ENCODE data around the gene NIP7. TPM values are rescaled to one million over a fixed set of nuclear protein-coding genes. Genes with fewer than 3 reads are reported as not detected.

Gene NIP7
- total and polyA plus RNA-seq, 9 of the 15 experiments (the other 6 are each of a cell fraction or from before 2014, with no cell fraction given): 28.9 to 85.5 (median 72.5) TPM

- TF ChIP-seq TCF7L2 (IDR thresholded peaks at IDR 0.05; ENCODE audit: low read depth, low read length) (no peak), XRCC3 (IDR thresholded peaks at IDR 0.05) (no peak), MAZ (CRISPR knock-in tag; conservative IDR thresholded peaks at IDR 0.05 in 1 of 2, IDR thresholded peaks at IDR 0.05 in 1 of 2) (peak in 1 of 2 experiments; percentile 76; a peak in 2 of 4 replicates), GTF2B (IDR thresholded peaks at IDR 0.05; ENCODE audit: extremely low read depth, insufficient read length) (peak; percentile 38), ZNF586 (CRISPR knock-in tag; conservative IDR thresholded peaks at IDR 0.05) (no peak), ZNF639 (CRISPR knock-in tag; conservative IDR thresholded peaks at IDR 0.05 in 1 of 2, IDR thresholded peaks at IDR 0.05 in 1 of 2) (peak in 1 of 2 experiments; percentile 95; a peak in 2 of 4 replicates), EP300 (IDR thresholded peaks at IDR 0.05; ENCODE audit: low read length) (peak; percentile 65), ZSCAN32 (CRISPR knock-in tag; IDR thresholded peaks at IDR 0.05) (no peak), CSDE1 (IDR thresholded peaks at IDR 0.05) (no peak), KLF1 (tag; IDR thresholded peaks at IDR 0.05) (no peak), ARID4B (CRISPR knock-in tag; IDR thresholded peaks at IDR 0.05) (peak; percentile 95), NR2C1 (IDR thresholded peaks at IDR 0.05) (peak; percentile 80), NR2C1 (tag; IDR thresholded peaks at IDR 0.05) (peak; percentile 71), CHAMP1 (IDR thresholded peaks at IDR 0.05) (peak; percentile 94), ADNP (tag; IDR thresholded peaks at IDR 0.05) (no peak), ZNF253 (CRISPR knock-in tag; conservative IDR thresholded peaks at IDR 0.05) (no peak), KHSRP (IDR thresholded peaks at IDR 0.05) (no peak), ZNF274 (IDR thresholded peaks at IDR 0.05; ENCODE audit: borderline replicate concordance, low read depth, low read length) (no peak), MAFG (tag; conservative IDR thresholded peaks at IDR 0.05) (no peak), DIDO1 (tag; IDR thresholded peaks at IDR 0.05; ENCODE audit: low read depth) (peak; percentile 66)
These were observed at the start of gene NIP7, which contains the start of gene COG8 (continued) for GRCh38 chr16:69339289-69340094.

Measured in K562 (cell line).